Fibroblast of upper back skin (primary cell): ENCODE data around the gene GOSR1.

Experiments used
- DNase-seq: peaks from one replicate; pipeline ENCODE4 v3.0.0-alpha.2; 2013

The GOSR1 gene

GRCh38 chr17:30576326-30576861, 99.2 kb downstream of the GOSR1 start:
- DNase-seq, result no peak
